Liver (tissue), 3 donors: Measurements from ENCODE around the gene OR6Q1.

Source experiments
- EGR1 ChIP-seq, 2 donors: IDR thresholded peaks; 2 replicates each; pipeline ENCODE4 v1.6.1; 2016 to 2018; ENCODE audit warnings: antibody characterized with exemption in 2 of 2, low read depth in 2 of 2
- GABPA ChIP-seq, 2 donors: IDR thresholded peaks in 1 of 2; conservative IDR thresholded peaks in 1 of 2; 2 replicates each; pipeline ENCODE4 v1.6.1; 2016; ENCODE audit warnings: antibody characterized with exemption in 2 of 2, mild to moderate bottlenecking in 1 of 2, moderate library complexity in 1 of 2
- HNF4G ChIP-seq: IDR thresholded peaks from 2 replicates; pipeline ENCODE4 v1.6.1; 2016; ENCODE audit warnings: antibody characterized with exemption
- JUND ChIP-seq, 2 donors: IDR thresholded peaks; 2 replicates each; pipeline ENCODE4 v1.6.1; 2016; ENCODE audit warnings: antibody characterized with exemption in 2 of 2
- NR2F2 ChIP-seq: IDR thresholded peaks from 2 replicates; pipeline ENCODE4 v1.6.1; 2016; ENCODE audit warnings: antibody characterized with exemption
- RAD21 ChIP-seq, 2 donors: IDR thresholded peaks; 2 replicates each; pipeline ENCODE4 v1.6.1; 2016; ENCODE audit warnings: antibody characterized with exemption in 2 of 2, mild to moderate bottlenecking in 2 of 2
- RXRA ChIP-seq, 2 donors: IDR thresholded peaks; 2 replicates each; pipeline ENCODE4 v1.6.1; 2017 to 2018; ENCODE audit warnings: antibody characterized with exemption in 2 of 2, mild to moderate bottlenecking in 1 of 2
- SP1 ChIP-seq: IDR thresholded peaks from 2 replicates; pipeline ENCODE4 v1.6.1; 2018; ENCODE audit warnings: antibody characterized with exemption, mild to moderate bottlenecking
- YY1 ChIP-seq: IDR thresholded peaks from 2 replicates; pipeline ENCODE4 v1.6.1; 2016; ENCODE audit warnings: antibody characterized with exemption, mild to moderate bottlenecking
- TF ChIP-seq, protein P1 (sequence below): fragments of 150-350 bp; IDR thresholded peaks from 2 replicates; pipeline ENCODE4 v1.5.1; 2017; ENCODE audit warnings: improper control_type of control experiment, low read depth, low read length; ENCODE audit not compliant: missing input control
- TF ChIP-seq, protein P2 (sequence below): IDR thresholded peaks from 2 replicates; pipeline ENCODE4 v1.6.1; 2016; ENCODE audit warnings: antibody characterized with exemption, mild to moderate bottlenecking
- TF ChIP-seq, protein P3 (sequence below): IDR thresholded peaks from 2 replicates; pipeline ENCODE4 v1.6.1; 2016; ENCODE audit warnings: antibody characterized with exemption
- donor health status: healthy.
- donor health status: healthy.

DNA sequence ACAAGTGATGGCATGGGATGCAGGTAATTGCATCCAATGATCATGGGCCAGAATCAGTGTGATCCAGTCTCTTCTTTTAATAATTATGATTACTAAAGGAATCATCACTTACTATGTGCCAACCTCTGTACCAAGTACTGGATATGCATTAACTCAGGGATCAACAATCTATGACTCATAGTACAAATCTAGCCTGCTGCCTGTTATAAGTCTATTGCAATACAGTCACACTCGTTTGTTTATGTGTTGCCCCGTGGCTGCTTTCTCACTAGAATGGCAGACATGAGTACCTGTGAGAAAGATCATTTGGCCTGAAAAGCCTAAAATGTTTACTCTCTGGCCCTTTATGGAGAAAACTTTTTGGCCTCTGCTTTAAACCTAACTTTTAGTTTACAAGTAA, 45.0 kb downstream of the OR6Q1 start:
- TF ChIP-seq, protein P1, sequence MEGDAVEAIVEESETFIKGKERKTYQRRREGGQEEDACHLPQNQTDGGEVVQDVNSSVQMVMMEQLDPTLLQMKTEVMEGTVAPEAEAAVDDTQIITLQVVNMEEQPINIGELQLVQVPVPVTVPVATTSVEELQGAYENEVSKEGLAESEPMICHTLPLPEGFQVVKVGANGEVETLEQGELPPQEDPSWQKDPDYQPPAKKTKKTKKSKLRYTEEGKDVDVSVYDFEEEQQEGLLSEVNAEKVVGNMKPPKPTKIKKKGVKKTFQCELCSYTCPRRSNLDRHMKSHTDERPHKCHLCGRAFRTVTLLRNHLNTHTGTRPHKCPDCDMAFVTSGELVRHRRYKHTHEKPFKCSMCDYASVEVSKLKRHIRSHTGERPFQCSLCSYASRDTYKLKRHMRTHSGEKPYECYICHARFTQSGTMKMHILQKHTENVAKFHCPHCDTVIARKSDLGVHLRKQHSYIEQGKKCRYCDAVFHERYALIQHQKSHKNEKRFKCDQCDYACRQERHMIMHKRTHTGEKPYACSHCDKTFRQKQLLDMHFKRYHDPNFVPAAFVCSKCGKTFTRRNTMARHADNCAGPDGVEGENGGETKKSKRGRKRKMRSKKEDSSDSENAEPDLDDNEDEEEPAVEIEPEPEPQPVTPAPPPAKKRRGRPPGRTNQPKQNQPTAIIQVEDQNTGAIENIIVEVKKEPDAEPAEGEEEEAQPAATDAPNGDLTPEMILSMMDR: no peak
- TF ChIP-seq HNF4G (no peak), RAD21 (IDR thresholded peaks at IDR 0.05) (no peak), GABPA (IDR thresholded peaks at IDR 0.05 in 1 of 2, conservative IDR thresholded peaks at IDR 0.05 in 1 of 2) (no peak), YY1 (no peak), EGR1 (IDR thresholded peaks at IDR 0.05; ENCODE audit: low read depth in 2 of 2) (no peak), SP1 (no peak), JUND (IDR thresholded peaks at IDR 0.05) (no peak), RXRA (IDR thresholded peaks at IDR 0.05) (no peak), NR2F2 (no peak)
- TF ChIP-seq, protein P2, sequence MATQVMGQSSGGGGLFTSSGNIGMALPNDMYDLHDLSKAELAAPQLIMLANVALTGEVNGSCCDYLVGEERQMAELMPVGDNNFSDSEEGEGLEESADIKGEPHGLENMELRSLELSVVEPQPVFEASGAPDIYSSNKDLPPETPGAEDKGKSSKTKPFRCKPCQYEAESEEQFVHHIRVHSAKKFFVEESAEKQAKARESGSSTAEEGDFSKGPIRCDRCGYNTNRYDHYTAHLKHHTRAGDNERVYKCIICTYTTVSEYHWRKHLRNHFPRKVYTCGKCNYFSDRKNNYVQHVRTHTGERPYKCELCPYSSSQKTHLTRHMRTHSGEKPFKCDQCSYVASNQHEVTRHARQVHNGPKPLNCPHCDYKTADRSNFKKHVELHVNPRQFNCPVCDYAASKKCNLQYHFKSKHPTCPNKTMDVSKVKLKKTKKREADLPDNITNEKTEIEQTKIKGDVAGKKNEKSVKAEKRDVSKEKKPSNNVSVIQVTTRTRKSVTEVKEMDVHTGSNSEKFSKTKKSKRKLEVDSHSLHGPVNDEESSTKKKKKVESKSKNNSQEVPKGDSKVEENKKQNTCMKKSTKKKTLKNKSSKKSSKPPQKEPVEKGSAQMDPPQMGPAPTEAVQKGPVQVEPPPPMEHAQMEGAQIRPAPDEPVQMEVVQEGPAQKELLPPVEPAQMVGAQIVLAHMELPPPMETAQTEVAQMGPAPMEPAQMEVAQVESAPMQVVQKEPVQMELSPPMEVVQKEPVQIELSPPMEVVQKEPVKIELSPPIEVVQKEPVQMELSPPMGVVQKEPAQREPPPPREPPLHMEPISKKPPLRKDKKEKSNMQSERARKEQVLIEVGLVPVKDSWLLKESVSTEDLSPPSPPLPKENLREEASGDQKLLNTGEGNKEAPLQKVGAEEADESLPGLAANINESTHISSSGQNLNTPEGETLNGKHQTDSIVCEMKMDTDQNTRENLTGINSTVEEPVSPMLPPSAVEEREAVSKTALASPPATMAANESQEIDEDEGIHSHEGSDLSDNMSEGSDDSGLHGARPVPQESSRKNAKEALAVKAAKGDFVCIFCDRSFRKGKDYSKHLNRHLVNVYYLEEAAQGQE: no peak
- TF ChIP-seq, protein P3, sequence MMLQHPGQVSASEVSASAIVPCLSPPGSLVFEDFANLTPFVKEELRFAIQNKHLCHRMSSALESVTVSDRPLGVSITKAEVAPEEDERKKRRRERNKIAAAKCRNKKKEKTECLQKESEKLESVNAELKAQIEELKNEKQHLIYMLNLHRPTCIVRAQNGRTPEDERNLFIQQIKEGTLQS: no peak
